ENCODE results near the gene NEDD4L. TPM values are rescaled to one million over a fixed set of nuclear protein-coding genes. Genes with fewer than 3 reads are reported as not detected.

The NEDD4L gene
- total RNA-seq, 1 experiment from 2014 or later, result 42.9 TPM

DNA sequence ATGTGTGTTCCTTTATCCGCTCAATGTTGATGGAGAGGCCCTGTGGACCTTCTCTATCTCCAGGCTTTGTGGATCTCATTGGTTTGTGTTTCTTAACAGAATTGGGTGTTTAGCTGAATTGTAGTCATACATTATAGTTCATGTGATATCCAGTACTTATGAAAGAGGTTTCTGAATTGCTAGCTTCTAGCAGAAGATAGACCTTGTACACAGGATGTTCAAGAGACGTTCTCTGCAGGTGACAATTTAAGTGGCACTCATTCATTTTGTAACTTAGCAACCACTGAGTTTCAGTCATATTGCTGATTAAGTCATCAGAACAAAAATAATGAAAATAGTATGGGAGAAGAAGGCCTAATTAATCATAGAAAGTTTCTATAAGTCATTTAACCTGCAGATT lies 305.6 kb downstream of the NEDD4L start:
- Histone ChIP-seq H3K36me3 (ENCODE audit: control insufficient read depth, insufficient read depth, low read length) (no peaks in the 10 kb centered on the region; the same call in 1 of the 2 replicates), H3K27ac (ENCODE audit: low read length) (no peak overlapping the region), H3K9me3 (ENCODE audit: control insufficient read depth, insufficient read depth, low read depth, low read length) (no peaks in the 10 kb centered on the region), H3K4me1 (ENCODE audit: control insufficient read depth, insufficient read depth, low read length) (no peaks in the 10 kb centered on the region), H3K4me3 (ENCODE audit: low read depth in 2 of 2, low read length in 2 of 2) (no peak overlapping the region), H3K27me3 (ENCODE audit: control insufficient read depth, insufficient read depth, low read length) (no peaks in the 10 kb centered on the region)
- CTCF ChIA-PET, result no interaction called here
- BruUV-seq (replicated peaks), result no TSS peak
- no peak for ATAC-seq
- no peak for TF ChIP-seq TCF7L2 (IDR thresholded peaks at IDR 0.05; ENCODE audit: low read depth, low read length)
- TF ChIP-seq, protein P1, sequence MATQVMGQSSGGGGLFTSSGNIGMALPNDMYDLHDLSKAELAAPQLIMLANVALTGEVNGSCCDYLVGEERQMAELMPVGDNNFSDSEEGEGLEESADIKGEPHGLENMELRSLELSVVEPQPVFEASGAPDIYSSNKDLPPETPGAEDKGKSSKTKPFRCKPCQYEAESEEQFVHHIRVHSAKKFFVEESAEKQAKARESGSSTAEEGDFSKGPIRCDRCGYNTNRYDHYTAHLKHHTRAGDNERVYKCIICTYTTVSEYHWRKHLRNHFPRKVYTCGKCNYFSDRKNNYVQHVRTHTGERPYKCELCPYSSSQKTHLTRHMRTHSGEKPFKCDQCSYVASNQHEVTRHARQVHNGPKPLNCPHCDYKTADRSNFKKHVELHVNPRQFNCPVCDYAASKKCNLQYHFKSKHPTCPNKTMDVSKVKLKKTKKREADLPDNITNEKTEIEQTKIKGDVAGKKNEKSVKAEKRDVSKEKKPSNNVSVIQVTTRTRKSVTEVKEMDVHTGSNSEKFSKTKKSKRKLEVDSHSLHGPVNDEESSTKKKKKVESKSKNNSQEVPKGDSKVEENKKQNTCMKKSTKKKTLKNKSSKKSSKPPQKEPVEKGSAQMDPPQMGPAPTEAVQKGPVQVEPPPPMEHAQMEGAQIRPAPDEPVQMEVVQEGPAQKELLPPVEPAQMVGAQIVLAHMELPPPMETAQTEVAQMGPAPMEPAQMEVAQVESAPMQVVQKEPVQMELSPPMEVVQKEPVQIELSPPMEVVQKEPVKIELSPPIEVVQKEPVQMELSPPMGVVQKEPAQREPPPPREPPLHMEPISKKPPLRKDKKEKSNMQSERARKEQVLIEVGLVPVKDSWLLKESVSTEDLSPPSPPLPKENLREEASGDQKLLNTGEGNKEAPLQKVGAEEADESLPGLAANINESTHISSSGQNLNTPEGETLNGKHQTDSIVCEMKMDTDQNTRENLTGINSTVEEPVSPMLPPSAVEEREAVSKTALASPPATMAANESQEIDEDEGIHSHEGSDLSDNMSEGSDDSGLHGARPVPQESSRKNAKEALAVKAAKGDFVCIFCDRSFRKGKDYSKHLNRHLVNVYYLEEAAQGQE (IDR thresholded peaks at IDR 0.05; ENCODE audit: insufficient read depth in 1 of 2, low read depth in 2 of 2, low read length in 1 of 2), result no peak
- intact Hi-C loops (cut with micrococcal nuclease; ENCODE audit: unreplicated experiment) (no loop called here), in situ Hi-C loops (cut with HindIII; ENCODE audit: low pct_unique_long_range_greater_than_20kb, low sequenced_read_pairs) (no loop called here)
- no peak for DNase-seq (ENCODE audit: low read depth, low spot score)
- POLR2A ChIA-PET, result no interaction called here

DNA sequence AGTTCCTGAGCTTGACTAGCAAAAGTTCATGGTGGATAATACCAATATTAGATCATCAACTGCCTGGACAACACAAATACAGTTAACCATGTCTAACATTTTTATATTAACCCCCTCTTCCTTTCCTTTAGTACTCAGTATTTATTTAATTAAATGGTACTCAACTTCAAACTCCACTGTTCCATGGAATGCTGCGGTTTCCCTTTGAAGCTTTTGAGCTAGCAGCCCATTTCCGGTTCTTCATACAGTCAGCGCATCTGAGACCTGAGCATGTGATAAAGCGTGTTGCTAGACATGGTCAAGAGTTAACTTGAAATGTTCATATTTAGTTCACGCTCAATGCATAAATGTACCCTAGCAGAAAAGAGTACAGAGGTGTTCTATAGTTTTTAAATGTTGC lies 306.5 kb downstream of the NEDD4L start:
- Histone ChIP-seq H3K27me3 (ENCODE audit: control insufficient read depth, insufficient read depth, low read length) (no peaks in the 10 kb centered on the region), H3K4me1 (ENCODE audit: control insufficient read depth, insufficient read depth, low read length) (no peaks in the 10 kb centered on the region), H3K4me3 (ENCODE audit: low read depth in 2 of 2, low read length in 2 of 2) (no peak overlapping the region), H3K27ac (ENCODE audit: low read length) (no peak overlapping the region), H3K9me3 (ENCODE audit: control insufficient read depth, insufficient read depth, low read depth, low read length) (no peaks in the 10 kb centered on the region), H3K36me3 (ENCODE audit: control insufficient read depth, insufficient read depth, low read length) (no peaks in the 10 kb centered on the region; the same call in 1 of the 2 replicates)
- ChIA-PET POLR2A (no interaction called here), CTCF (no interaction called here)
- in situ Hi-C loops (cut with HindIII; ENCODE audit: low pct_unique_long_range_greater_than_20kb, low sequenced_read_pairs) (no loop called here), intact Hi-C loops (cut with micrococcal nuclease; ENCODE audit: unreplicated experiment) (no loop called here)
- DNase-seq (ENCODE audit: low read depth, low spot score) (no peak), ATAC-seq (no peak)
- no TSS peak for BruUV-seq (replicated peaks)
- TF ChIP-seq SIN3A (IDR thresholded peaks at IDR 0.05; ENCODE audit: borderline replicate concordance, insufficient read depth, low read depth, low read length) (no peak), POLR2AphosphoS5 (IDR thresholded peaks at IDR 0.05; ENCODE audit: low read depth, low read length) (no peak), TCF7L2 (IDR thresholded peaks at IDR 0.05; ENCODE audit: low read depth, low read length) (no peak)
- TF ChIP-seq, protein P1 (IDR thresholded peaks at IDR 0.05; ENCODE audit: insufficient read depth in 1 of 2, low read depth in 2 of 2, low read length in 1 of 2), result no peak
- TF ChIP-seq, protein P2, sequence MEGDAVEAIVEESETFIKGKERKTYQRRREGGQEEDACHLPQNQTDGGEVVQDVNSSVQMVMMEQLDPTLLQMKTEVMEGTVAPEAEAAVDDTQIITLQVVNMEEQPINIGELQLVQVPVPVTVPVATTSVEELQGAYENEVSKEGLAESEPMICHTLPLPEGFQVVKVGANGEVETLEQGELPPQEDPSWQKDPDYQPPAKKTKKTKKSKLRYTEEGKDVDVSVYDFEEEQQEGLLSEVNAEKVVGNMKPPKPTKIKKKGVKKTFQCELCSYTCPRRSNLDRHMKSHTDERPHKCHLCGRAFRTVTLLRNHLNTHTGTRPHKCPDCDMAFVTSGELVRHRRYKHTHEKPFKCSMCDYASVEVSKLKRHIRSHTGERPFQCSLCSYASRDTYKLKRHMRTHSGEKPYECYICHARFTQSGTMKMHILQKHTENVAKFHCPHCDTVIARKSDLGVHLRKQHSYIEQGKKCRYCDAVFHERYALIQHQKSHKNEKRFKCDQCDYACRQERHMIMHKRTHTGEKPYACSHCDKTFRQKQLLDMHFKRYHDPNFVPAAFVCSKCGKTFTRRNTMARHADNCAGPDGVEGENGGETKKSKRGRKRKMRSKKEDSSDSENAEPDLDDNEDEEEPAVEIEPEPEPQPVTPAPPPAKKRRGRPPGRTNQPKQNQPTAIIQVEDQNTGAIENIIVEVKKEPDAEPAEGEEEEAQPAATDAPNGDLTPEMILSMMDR (IDR thresholded peaks at IDR 0.05), result no peak
